Activated T-cell treated with anti-CD3 and anti-CD28 coated beads for 1 hour (primary cell): ENCODE results near the gene MAP2K2.
"Not testable (repeated sequence)": the region's sequence is repeated elsewhere in the genome, so short reads cannot be mapped to it uniquely, and the experiment has no call there.

Experiments
- DNase-seq: peaks from one replicate; pipeline ENCODE4 v3.0.0-alpha.2; 2020; ENCODE audit warnings: low read depth

MAP2K2 gene

DNA sequence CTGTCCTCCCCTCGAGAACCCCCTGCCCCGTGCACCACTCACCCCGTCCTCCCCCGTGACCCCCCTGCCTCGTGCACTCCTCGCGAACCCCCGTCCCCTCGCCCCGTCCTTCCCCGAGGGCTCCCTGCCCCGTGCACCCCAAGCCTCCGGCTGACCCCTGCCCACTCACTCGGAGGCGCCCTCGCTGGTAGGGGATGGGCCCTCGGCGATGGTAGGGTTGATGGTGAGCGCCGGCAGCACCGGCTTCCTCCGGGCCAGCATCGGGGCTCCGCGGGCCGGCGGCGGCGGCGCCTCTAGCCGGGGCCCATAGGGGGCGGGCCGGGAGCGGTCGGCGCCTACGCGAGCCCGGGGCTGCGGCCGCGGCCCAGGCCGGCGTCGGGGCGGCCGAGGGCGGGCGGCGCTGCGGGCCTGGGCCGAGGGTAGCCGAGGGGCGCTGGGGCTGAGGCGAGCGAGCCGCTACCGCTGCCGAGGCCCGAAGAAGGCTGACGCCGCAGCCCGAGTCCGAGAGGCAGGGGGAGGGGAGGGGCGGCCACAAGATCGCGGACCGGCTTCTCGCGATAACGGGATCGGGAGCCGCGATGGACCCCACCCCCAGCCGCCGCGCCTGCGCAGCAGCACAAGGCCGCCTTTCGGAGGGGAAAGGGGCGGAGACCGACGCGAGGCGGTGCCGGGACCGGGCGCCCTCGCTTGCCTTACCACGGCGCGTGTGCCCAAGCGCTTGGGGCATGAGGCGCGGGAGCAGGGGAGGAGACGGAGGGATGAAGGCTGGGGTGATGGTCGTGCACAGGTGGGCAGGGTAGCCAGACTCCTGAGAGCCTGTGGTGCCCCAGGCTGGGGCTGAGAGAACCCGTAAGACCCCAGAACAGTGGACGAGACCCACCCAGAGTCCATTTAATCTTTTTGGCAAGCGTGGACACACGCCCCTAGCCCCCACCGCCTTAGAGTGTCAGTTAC is at the start of gene MAP2K2:
Gene MAP2K2, minus strand, starts transcription at position 508 of the 954 bp plus-strand sequence. Its CDS starts 247 bp downstream, at position 261.
- DNase-seq: peak; percentile 98

DNA sequence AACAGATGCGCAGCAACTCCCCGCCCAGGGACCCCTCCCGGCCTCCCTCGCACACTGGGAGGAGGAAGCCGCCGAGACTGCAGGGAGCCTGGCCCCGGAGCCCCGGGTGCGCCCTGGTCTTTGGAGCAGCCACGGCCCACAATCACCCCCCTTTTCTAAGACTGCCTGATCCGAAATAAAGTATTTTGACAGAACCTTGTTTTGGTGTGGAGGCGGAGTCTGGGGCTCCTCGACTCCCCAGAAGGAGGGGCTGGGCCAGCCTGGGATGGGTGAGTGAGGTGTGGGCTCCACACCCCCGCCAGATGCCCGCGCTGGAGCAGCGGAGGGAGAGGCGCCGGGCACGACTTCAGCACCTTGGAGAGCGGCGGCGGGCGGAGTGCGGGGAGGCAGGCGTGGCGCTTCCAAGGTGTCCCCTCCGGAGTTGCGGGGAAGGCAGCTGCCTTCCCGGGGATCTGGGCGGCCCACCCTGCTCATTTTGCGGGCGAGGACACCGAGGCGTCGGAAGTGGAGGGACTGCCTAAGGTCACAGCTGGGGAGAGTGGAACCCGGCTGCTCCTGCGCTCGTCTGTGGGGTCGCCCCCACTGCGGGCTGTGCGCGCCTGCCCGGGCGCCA is 49.0 kb upstream of the MAP2K2 start:
- DNase-seq: peak; percentile 65

DNA sequence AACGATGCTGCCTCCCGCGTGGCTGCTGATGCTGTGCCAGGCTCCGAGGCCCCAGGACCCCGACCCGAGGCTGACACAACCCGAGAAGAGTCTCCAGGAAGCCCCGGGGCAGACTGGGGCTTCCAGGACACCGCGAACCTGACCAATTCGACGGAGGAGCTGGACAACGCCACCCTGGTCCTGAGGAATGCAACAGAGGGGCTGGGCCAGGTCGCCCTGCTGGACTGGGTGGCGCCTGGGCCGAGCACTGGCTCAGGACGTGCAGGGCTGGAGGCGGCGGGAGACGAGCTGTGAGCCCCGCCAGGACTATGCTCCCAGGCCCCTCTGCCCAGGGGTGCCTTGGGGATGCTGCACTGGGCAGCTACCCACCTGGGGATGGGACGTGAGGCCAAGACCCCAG is 47.8 kb upstream of the MAP2K2 start:
- no peak for DNase-seq

DNA sequence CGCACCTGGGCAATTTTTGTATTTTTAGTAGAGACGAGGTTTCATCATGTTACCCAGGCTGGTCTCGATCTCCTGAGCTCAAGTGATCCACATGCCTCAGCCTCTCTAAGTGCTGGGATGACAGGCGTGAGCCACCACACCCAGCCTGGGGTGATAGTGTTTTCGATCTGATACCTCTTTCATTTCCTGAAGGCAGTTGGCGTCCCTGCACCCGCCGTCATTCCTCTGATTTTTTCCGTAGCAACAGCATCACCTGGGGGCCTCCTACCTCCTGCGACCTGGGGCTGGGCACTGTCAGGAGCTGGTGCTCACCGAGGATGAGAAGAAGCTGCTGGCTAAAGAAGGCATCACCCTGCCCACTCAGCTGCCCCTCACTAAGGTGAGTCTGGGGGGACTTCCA is 40.3 kb upstream of the MAP2K2 start:
- DNase-seq: no peak

DNA sequence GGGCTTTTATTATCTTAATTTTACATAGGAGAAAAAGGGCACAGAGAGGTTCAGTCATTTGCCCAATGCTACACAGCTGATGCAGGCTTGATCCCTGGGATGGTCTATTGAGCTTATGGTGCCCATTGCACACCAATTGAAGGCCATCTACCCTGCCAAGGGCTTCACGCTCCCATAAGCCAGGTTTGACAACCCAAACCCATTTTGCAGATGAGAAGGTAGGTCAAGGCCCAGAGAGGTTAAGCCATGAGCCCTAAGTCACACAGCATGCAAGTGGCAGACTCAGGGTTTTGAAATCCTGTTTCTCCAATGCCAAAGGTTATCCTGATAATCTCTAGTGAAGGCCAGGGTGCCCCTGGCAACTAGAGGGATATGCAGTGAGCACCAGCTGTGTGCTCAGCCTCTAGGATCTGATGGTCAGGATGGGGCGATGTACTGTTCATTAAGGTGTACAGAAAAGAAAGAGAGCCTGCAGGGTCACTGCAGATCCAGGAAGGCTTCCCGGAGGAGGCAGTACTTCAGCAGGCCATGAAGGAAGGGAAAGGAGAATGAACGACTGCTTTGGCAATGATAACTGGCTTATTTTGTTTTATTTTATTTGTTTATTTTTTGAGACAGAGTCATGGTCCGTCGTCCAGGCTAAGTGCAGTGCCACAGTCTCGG is 37.6 kb upstream of the MAP2K2 start:
- DNase-seq: no peak

DNA sequence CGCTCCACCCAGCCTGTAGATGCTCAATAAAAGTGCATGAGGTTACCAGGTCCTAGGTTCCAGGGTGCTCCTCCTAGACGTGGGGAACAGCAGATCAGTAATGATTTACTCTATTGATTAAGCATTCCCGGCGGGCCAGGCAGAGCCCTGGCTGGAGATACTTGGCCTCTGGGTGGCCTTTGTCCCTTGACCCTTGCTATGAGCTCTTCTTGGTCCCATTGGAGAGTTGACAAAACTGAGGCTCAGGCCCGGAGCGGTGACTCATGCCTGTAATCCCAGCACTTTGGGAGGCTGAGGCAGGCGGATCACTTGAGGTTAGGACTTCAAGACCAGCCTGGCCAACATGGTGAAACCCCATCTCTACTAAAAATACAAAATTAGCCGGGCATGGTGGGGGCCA is 34.0 kb upstream of the MAP2K2 start:
- DNase-seq: not testable (repeated sequence)

DNA sequence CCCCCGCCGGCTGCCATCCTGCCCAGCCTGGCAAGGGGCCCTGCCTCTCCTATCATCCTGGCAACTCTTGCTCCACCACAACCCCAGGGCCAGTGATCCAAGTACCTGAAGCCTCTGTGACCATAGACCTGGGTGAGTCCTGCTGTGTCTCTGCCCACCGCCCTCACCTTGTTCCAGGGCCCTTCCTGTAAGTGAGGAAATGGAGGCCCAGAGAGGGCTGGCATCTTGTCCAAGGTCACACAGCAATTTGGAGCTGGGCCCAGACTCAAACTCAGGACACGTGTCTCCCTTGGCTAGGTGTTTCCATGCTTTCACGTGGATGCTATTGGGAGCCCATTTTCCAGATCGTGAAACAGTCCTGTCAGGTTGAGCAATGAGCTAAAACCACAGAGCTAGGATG is 33.2 kb upstream of the MAP2K2 start:
- DNase-seq: no peak

DNA sequence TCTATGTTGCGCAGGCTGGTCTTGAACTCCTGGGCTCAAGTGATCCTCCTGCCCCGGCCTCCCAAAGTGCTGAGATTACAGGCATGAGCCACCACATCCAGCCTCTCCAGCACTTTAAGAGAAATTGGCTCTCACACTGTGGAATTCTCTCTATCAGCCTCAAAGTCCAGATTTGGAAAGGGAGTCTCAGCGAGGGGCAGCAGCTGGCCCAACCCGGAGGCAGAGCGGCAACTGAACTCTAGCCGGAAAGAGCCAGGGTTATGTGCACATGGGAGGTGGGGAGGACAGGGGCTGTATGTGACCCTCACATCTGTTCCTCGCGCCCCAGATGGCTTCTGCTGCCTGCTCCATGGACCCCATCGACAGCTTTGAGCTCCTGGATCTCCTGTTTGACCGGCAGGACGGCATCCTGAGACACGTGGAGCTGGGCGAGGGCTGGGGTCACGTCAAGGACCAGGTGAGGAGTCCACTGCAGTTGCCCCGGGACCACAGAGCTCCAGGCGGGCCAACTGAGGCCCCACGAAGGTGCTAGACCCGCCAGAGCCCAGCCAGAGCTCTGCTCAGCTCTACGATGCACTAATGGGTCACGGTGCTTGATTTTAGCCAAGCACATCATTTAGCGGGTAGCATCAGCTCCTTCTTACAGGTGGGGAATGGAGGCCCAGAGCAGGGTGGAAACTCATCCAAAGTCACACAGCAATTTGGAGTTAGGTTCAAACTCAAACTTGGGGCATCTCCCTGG is 30.8 kb upstream of the MAP2K2 start:
- DNase-seq: no peak

DNA sequence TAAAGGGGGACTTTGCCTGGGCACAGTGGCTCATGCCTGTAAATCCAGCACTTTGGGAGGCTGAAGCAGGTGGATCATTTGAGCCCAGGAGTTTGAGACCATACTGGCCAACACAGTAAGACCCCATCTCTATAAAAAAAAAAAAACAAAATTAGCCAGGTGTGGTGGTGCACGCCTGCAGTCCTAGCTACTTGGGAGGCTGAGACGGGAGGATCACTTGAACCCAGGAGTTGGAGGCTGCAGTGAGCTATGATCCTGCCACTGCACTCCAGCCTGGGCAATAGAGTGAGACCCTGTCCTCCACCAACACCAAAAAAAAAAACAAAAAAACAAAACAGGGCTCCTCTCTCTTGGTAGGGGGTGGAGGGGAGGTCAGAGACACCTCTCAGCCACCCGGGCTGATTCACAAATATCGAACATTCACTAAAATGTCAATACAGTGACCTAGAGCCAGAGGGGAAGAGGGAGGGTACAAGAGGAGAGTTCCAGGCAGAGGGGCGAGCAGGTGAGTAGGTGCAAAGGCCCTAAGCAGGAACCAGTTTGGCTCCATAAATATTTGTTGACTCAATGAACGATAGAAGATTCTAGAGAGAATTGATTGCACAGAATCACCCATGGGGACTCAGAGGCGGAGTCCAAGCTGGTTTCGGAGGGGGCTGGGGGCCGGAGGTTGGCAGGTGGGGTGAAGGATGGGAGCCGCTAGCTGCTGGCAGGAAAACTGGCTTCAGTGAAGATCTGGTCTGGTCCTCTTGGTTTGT is 28.5 kb upstream of the MAP2K2 start:
- no peak for DNase-seq

DNA sequence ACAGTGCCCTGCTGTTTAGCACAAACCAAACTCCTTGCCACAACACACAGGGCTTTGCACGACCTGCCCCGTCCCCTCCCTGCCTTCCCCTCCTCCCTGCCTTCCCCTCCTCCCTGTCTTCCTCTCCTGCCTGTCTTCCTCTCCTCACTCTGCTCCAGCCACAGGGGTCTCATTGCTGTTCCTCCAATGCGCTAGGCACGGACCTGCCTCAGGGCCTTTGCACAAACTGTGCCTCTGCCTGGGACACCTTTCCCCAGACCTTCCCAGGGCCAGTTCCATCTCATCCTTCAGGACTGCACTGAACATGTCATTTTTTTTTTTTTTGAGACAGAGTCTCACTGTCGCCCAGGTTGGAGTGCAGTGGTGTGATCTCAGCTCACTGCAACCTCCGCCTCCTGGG is 27.7 kb upstream of the MAP2K2 start:
- DNase-seq: no peak

DNA sequence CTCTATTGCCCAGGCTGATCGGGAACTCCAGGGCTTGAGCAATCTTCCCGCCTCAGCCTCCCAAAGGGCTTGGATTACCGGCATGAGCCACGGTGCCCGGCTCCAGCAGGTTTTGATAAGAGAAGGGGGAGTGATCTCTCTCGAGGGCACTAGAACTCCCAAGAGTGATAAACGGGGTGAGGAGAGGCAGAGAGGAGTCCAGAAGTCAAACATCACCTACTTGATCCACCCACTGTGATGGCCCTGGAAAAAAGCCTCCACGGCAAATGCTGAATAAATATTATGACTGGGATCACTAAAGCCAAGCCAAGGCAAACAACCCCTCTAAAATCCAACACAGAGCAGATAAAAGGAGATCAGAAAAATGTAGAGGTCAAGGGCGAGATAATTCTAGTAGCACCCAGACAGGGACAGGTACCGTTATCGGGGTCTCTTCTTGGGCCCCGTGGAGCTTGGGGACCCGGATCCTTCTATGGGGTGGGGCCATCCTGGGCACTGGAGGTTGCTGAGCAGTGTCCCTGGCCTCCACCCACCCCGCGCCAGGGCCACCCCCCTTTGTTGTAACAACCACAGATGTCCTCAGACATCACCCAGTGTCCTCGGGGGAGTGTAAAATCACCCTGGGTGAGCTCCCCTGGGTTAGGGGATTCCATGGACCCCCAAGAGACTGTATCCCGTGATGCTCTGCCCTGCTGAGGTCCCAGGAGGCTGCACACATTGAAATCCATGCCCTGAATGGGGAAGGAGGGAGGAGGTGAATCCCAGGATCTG is 25.8 kb upstream of the MAP2K2 start:
- no peak for DNase-seq

DNA sequence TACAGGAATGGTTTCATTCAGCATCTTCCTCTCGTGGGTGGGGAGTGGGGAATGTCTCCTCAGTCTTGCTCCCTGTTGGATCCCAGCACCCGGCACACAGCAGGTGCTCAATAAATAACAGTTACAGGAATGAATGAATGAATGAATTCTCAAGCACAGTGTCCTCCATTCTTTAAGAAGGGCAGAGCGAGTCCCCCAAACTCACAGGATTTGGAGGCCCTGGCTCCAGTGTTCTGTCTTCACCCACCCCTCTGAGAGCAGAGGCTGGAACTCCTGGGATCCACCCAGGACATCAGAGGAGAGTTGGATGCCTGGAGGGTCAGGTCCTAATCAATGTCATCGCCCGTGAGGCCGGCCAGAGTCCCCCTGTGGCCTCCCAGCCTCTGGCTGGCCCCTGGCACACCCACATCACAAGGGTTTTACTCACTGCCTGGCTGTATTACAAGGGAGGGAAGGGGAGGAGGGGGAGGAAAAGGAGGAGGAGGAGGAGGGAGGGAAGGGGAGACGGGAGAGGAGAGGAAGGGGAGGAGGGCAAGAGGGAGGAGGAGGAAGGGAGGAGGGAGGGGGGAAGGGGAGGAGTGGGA is 20.8 kb upstream of the MAP2K2 start:
- DNase-seq: no peak

DNA sequence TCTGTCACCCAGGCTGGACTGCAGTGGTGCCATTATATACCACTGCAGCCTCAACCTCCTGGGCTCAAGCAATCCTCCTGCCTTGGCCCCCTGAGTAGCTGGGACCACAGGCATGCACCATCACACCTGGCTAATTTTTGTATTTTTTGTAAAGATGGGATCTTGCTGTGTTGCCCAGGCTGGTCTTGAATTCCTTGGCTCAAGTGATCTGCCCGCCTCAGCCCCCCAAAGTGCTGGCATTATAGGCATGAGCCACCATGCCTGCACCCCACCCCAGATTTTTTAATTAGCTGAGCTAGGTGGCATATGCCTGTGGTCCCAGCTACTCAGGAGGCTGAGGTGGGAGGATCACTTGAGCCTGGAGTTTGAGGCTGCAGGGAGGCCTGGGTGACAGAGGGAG is 19.0 kb upstream of the MAP2K2 start:
- not testable (repeated sequence) for DNase-seq

DNA sequence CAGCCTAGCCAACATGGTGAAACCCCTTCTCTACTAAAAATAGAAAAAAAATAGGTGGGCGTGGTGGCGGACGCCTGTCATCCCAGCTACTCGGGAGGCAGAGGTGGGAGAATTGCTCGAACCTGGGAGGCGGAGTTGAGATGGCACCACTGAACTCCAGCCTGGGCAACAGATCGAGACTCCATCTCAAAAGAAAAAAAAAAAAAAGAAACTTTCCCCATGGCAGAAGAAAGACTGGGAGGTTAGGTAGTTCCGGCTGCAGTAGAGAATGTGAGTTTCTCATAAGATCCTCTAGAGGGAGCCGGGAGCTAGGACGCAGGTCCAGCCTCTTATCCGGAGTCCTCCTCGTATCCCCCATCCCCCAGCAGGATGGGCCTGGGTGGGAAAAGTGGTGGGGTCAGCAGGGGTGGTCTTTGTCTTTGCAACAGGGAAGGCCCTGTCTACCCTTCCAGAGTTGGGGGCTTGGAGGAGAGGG is 16.4 kb upstream of the MAP2K2 start:
- no peak for DNase-seq

DNA sequence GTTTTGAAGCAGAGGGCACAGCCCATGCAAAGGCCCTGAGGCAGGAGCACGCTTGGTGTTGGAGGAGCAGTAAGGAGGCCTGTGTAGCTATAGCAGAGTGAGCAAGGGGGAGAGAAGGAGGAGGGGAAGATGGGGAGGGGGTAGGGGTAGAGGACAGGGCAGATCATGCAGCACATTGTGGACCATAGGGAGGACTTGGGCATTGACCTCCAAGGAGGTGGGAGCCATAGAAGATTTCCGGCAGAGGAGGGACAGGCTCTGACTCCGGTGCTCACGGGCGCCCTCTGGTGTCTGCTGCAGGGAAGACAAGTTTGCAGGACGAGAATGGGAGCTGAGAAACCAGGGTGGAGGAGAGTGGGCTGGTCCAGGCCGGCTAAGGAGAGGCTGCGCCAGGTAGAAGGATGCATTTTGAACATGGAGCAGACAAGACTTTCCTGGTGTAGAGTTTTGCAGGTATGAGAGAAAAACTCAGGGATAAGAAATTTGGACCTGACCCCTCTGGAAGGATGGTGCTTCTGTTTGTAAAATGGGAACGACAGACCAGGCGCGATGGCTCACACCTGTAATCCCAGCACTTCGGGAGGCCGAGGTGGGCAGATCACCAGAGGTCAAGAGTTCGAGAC is 15.8 kb upstream of the MAP2K2 start:
- peak; percentile 94 for DNase-seq

DNA sequence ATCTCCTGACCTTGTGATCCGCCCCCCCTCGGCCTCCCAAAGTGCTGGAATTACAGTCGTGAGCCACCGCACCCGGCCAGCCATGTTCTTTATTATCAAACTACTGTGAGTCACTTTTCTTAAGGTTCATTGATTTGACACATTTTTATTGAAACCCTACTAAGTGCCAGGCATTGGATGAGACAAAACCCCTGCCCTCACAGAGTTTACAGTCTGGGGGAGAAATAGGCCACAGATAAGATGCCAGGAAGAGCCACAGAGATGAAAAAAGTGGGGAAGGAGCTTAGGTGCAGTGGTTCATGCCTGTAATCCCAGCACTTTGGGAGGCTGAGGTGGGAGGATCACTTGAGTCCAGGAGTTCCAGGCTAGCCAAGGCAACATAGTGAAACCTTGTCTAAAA is 14.5 kb upstream of the MAP2K2 start:
- no peak for DNase-seq

DNA sequence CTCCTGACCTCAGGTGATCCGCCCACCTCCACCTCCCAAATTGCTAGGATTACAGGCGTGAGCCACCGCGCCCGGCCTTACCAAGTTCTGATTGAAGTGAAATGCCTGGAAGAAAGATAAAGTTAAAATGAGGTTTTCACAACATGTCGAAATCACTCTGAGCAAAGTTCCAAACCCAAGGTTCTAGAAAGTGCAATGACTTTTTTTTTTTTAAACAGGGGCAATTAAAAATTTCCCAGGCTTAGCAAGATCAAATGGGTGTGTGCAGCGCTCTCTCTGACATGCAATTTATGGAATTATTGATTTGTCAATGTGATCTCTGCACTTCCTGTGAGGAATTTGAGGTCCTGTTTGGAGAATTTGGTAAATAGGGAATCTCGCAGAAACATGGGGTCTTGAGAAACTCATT is 12.8 kb upstream of the MAP2K2 start:
- DNase-seq: no peak

DNA sequence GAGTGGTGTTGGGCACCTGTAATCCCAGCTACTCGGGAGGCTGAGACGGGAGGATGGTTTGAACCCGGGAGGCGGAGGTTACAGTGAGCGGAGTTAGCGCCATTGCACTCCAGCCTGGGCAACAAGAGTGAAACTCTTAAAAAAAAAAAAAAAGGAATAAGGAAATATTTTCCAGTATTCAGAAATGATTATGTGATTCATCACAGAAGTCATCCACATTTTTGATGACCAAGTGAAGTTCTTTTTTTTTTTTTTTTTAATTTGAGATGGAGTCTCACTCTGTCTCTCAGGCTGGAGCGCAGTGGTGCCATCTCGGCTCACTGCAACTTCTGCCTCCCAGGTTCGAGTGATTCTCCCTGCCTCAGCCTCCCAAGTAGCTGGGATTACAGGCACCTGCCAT is 11.5 kb upstream of the MAP2K2 start:
- not testable (repeated sequence) for DNase-seq

DNA sequence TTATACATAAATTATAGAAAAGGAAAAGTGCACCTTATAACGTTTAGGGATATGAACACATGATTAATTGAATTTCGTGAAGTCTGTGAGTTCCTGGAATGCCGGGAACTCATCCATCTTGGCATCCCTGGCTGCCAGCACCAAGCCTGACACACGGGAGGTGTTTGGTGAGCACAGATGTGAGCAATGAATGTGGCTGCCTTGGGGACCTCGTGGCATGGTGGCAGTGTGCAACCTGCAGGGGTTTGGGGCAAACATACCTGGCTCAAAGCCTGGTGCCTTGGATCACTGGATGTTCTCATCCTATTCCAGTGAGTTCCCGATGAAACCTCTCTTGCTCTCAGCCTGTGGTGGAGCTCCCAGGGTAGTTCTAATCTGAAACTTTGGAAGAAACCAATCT is 10.4 kb upstream of the MAP2K2 start:
- no peak for DNase-seq
